IPS-18a (cell line): ENCODE data around the gene AP4B1.

Source experiments
- H3K27ac ChIP-seq: one replicate; pipeline ENCODE4 v1.5.1; 2013; ENCODE audit warnings: low read length
- H3K27me3 ChIP-seq: one replicate; pipeline ENCODE4 v1.6.1; 2013; ENCODE audit warnings: mild to moderate bottlenecking, low read length; ENCODE audit not compliant: control insufficient read depth, insufficient read depth
- H3K36me3 ChIP-seq: one replicate; pipeline ENCODE4 v1.6.1; 2013; ENCODE audit warnings: low read depth, low read length; ENCODE audit not compliant: control insufficient read depth
- H3K4me1 ChIP-seq: one replicate; pipeline ENCODE4 v1.6.1; 2013; ENCODE audit warnings: low read depth, low read length; ENCODE audit not compliant: control insufficient read depth
- H3K4me3 ChIP-seq: one replicate; pipeline ENCODE4 v1.5.1; 2013; ENCODE audit warnings: low read length
- H3K9ac ChIP-seq: one replicate; pipeline ENCODE4 v1.6.1; 2013; ENCODE audit warnings: mild to moderate bottlenecking, low read length, moderate library complexity
- H3K9me3 ChIP-seq: one replicate; pipeline ENCODE4 v1.6.1; 2013; ENCODE audit warnings: low read depth, low read length; ENCODE audit not compliant: control insufficient read depth

Gene AP4B1

GRCh38 chr1:113850127-113850796, 54.3 kb downstream of the AP4B1 start:
- H3K4me1 ChIP-seq, result no peaks in the 10 kb centered on the region
- H3K4me3 ChIP-seq, result no peak overlapping the region
- H3K27me3 ChIP-seq, result no peaks in the 10 kb centered on the region
- no peak overlapping the region for H3K27ac ChIP-seq
- no peaks in the 10 kb centered on the region for H3K36me3 ChIP-seq
- H3K9me3 ChIP-seq, result no peaks in the 10 kb centered on the region
- H3K9ac ChIP-seq, result no peak overlapping the region

GRCh38 chr1:113849072-113849471, 55.5 kb downstream of the AP4B1 start:
- no peak overlapping the region for H3K9ac ChIP-seq
- H3K4me1 ChIP-seq, result no peaks in the 10 kb centered on the region
- H3K9me3 ChIP-seq, result no peaks in the 10 kb centered on the region
- H3K27ac ChIP-seq, result no peak overlapping the region
- H3K4me3 ChIP-seq, result no peak overlapping the region
- H3K36me3 ChIP-seq, result no peaks in the 10 kb centered on the region
- no peaks in the 10 kb centered on the region for H3K27me3 ChIP-seq

GRCh38 chr1:113846391-113847035, 58.1 kb downstream of the AP4B1 start:
- no peaks in the 10 kb centered on the region for H3K36me3 ChIP-seq
- no peak overlapping the region for H3K27ac ChIP-seq
- H3K4me3 ChIP-seq, result no peak overlapping the region
- no peak overlapping the region for H3K9ac ChIP-seq
- H3K4me1 ChIP-seq, result no peaks in the 10 kb centered on the region
- no peaks in the 10 kb centered on the region for H3K9me3 ChIP-seq
- H3K27me3 ChIP-seq, result no peaks in the 10 kb centered on the region
